ENCODE results near the gene GAST.

Gene GAST

DNA sequence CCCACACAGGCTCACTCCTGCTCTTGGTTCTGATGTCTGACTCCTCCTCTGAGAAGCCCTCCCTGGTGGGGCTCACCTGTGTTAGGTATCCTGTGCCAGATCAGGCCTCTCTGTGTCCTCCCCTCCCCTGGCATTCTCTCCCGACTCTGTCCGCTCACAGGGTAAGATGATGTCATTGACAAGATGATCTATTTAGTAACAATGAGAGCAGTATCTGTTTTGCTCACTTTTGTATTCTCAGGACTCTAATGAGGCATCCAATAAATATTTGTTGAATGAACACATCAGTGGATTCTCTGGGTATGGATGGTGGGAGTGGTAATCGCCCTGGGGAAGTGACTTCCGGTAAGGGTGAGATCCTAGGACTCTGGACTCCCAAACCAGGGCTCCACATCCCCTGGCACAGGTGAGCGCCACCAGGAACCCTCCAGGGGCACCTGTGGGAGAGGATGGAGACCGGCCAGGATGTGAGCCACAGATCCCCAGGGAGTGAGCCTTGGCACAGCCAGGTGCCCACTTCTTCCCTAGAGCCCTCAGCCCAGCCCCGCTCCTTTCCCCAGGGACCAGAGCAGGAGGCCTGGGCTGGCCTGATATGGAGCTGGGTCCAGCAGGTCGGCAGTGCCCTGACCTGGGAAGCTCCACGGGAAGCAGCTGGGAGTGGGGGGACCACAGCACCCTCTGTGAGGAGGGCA, 27.7 kb downstream of the GAST start:
- DNase-seq (ENCODE audit: low spot score), result peak; percentile 94

DNA sequence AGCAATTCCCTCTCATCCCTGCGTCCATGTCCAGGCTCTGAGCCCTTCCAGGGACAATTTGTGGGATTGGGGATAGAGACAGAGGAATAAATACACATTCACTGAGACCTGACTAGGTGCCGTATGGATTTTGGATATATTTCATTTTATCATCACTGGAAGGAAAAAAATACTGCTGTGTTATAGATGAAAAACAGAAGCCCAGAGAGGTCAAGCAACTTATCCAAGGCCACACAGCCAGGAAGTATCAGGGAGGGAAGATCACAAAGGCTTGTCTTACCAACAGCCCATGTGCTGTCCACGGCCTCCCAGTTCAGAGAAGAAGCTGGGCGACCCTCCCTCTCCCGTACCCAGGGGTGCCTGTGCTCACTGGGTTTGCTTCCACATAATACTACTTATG, 28.4 kb downstream of the GAST start:
- DNase-seq (ENCODE audit: low spot score), result no peak

DNA sequence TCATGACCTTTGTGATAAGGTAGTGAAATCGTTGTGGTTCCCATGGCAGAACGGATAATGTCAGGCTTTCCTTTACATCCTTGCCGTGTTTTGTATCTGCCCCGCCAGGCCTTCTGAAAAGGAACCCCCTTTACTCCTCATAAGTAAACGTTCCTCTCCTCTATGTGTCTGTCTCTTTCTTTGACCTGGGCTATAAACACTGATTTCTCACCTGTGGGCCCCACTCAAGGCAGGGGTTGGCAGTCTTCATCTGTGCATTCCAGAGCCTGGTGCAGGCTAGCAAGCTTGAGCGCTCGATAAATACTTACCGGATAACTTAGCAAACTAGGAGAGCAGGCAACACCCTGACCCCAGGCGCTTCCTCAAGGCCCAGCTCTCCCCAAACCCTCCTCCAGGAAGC, 29.6 kb downstream of the GAST start:
- DNase-seq (ENCODE audit: low spot score), result no peak

DNA sequence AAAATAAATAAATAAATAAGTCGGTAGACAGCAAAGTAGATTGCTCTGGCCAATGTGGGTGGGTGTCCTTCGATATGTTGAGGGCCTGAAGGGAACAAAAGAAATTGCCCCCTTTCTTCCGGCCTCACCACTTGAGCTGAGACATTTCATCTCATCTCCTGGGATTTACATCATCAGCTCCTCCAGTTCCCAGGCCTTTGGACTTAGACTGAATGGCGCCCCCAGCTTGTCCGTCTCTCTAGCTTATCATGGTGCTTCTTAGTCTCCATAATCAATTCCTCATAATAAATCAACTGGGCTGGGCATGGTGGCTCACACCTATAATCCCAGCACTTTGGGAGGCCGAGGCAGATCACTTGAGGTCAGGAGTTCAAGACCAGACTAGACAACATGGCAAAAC, 36.1 kb downstream of the GAST start:
- peak; percentile 28 for DNase-seq (ENCODE audit: low spot score)

DNA sequence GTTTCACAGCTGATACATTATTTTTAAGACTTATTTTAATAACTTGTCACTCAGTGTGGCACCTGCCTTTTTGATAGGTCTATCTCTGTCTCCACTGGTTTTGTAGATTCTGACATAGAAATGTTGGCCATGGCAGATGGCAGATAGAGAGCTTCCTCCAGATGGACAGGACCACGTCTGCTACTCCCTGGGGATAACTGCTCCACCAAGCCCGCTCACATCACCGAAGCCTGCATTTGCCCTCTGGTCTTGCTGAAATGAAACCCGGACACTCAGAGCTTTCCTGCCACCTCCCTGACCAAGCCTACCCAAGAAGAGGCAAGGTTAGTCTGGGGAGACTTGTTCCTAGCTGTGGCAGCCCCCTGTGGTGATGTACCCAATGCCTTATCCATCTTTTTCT, 38.7 kb downstream of the GAST start:
- DNase-seq (ENCODE audit: low spot score), result no peak

DNA sequence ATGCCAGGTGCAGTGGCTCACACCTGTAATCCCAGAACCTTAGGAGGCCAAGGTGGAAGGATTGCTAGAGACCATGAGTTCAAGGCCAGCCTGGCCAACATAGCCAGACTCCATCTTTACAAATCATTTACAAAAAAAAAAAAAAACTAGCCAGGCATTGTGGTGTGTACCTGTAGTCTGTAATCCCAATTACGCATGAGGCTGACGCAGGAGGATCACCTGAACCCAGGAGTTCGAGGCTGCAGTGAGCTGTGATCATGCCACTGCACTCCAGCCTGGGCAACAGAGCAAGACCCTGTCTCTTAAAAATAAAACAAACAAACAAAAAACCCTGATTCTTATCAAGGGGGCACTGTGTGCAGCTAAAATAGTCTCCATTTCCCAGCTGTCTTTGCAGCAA, 39.2 kb downstream of the GAST start:
- DNase-seq (ENCODE audit: low spot score), result no peak

DNA sequence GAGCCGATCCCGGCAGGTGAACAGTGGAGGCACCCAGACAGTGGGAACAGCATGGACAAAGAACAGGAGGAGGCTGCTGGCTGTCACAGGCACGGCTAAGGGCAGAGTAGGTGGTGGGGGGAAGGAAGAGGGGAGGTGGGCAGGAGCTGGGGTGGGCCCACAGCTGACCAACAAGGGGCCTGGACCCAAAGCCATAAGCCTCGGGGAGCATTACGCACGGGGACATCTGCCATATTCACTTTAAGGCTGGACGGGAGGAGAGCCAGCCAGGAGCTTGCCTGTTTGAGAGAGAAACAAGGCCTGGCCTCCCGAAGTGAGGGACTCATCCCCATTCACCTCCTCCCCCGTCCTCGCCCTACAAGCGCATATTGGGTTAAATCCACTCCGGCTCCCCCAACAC, 41.9 kb downstream of the GAST start:
- DNase-seq (ENCODE audit: low spot score), result no peak

DNA sequence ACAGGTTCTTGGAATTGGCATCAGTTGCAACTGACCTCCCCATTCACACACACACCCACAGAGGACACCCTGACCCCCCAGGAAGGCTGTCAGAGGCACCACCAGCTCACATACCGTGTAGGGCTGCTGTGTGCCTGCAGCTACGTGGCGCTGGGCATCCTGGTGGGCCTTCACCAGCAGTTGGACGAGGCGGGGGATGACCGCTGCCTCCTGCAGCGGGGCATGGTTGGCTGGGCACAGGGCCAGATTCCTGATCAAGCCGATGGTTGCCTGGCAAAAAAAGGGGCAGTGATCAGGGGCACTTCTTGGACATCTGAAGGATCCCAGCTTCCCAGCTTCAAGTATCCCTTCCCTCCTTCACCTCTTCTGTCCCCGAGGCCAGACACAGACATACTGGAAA, 46.5 kb downstream of the GAST start:
- no peak for DNase-seq (ENCODE audit: low spot score)

DNA sequence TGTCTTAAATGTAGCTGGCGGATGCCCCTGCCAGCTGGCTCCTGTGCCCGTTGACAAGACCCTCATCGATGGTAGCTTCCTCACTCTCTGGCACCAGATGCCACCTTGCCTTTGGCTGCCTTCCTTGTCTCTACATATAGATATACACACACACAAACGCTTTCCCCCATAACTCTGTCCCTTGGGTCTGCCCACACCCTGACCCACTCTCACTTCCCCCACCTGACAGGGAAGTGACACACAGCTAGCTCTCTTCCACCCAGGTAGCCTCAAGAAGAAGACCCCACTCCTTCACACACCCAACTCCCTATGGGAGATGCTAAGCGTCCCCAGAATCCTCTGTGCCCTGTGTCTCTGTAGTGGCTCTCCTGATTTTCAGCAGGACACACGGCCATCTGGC, 48.7 kb downstream of the GAST start:
- DNase-seq (ENCODE audit: low spot score), result no peak

DNA sequence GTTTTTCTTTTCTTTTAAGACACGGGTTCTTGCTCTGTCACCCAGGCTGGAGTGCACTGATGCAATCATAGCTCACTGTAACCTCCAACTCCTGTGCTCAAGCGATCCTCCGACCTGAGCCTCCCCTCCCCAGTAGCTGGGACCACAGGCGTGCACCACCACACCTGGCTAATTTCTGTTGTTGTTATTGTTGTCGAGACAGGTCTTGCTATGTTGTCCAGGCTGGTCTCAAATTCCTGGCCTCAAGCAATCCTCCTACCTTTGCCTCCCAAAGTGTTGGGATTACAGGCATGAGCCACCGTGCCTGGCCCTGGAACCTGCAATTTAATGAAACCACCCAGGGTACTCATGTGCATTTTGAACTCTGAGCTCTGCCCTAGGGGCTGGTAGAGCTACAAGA, 50.3 kb downstream of the GAST start:
- DNase-seq (ENCODE audit: low spot score), result no peak

DNA sequence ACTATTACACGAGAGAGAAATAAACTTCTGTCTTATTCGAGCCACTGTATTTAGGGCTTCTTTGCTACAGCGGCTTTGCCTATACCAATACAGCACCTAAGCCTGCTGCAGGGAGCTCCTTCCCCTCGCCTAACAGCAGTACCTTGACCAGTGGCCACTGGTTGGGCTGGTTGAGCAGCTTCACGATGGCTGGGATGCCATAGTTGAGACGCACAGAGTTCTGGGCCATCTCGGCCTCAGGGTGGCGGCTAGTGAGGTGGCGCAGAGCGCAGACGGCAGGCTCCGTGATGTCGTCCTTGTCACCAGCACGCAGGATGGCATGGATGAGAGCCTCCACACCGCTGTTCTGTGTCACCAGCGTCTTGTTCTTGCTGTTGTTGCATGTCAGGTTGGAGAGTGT, 50.7 kb downstream of the GAST start:
- DNase-seq (ENCODE audit: low spot score), result no peak

DNA sequence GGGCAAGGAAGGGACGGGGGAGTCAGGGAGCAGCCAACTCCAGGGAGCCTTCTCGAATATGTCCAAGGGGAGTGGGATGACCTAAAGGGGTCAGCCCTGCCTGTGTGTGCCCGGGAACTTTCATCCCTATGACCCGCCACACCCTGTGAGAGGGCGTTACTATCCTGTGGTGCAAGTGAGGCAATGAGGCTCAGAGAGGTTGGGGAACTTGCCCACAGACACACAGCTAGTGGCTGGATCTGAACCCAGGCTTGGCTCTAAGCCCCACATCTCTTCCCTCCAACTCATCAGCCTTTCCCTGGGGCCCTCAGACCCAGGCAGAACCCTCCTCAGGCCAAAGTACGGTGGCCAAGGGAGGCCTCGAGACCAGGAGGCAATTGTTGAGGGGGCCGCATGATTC, 51.2 kb downstream of the GAST start:
- DNase-seq (ENCODE audit: low spot score), result no peak

Measured in kidney tubule cell (primary cell).